ENCODE results near the gene PIGU.

DNA sequence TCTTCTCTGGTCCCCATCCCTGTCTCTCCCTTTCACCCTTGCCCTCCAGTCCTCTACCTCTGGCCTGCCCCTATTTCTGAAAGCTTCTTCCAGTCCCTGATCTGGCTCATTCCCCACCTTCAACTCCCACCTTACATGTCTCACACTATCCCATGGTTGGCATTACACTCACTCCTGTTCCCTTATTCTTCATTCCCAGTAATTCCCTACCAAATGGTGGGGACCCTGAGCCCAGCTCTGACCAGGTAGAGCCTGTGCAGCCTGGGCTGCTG lies 33.6 kb upstream of the PIGU start:
- TF ChIP-seq, protein P1, sequence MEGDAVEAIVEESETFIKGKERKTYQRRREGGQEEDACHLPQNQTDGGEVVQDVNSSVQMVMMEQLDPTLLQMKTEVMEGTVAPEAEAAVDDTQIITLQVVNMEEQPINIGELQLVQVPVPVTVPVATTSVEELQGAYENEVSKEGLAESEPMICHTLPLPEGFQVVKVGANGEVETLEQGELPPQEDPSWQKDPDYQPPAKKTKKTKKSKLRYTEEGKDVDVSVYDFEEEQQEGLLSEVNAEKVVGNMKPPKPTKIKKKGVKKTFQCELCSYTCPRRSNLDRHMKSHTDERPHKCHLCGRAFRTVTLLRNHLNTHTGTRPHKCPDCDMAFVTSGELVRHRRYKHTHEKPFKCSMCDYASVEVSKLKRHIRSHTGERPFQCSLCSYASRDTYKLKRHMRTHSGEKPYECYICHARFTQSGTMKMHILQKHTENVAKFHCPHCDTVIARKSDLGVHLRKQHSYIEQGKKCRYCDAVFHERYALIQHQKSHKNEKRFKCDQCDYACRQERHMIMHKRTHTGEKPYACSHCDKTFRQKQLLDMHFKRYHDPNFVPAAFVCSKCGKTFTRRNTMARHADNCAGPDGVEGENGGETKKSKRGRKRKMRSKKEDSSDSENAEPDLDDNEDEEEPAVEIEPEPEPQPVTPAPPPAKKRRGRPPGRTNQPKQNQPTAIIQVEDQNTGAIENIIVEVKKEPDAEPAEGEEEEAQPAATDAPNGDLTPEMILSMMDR (IDR thresholded peaks at IDR 0.05) = no peak
- TF ChIP-seq EZH2phosphoT487 (IDR thresholded peaks at IDR 0.05; ENCODE audit: borderline replicate concordance, low read depth) (no peak), TAF1 (IDR thresholded peaks at IDR 0.05; ENCODE audit: borderline replicate concordance, low read depth, low read length) (no peak), TEAD4 (IDR thresholded peaks at IDR 0.05; ENCODE audit: borderline replicate concordance, insufficient read depth) (no peak), FOXM1 (IDR thresholded peaks at IDR 0.05; ENCODE audit: low read depth) (no peak), RAD21 (IDR thresholded peaks at IDR 0.05; ENCODE audit: low read length) (no peak), SMC3 (IDR thresholded peaks at IDR 0.05; ENCODE audit: low read depth, low read length) (no peak), GABPA (IDR thresholded peaks at IDR 0.05; ENCODE audit: low read depth) (no peak), SIN3A (IDR thresholded peaks at IDR 0.05; ENCODE audit: borderline replicate concordance, low read depth, low read length) (no peak)
- TF ChIP-seq, protein P2, sequence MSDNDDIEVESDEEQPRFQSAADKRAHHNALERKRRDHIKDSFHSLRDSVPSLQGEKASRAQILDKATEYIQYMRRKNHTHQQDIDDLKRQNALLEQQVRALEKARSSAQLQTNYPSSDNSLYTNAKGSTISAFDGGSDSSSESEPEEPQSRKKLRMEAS (IDR thresholded peaks at IDR 0.05; ENCODE audit: low read depth) = no peak
- TF ChIP-seq, protein P3, sequence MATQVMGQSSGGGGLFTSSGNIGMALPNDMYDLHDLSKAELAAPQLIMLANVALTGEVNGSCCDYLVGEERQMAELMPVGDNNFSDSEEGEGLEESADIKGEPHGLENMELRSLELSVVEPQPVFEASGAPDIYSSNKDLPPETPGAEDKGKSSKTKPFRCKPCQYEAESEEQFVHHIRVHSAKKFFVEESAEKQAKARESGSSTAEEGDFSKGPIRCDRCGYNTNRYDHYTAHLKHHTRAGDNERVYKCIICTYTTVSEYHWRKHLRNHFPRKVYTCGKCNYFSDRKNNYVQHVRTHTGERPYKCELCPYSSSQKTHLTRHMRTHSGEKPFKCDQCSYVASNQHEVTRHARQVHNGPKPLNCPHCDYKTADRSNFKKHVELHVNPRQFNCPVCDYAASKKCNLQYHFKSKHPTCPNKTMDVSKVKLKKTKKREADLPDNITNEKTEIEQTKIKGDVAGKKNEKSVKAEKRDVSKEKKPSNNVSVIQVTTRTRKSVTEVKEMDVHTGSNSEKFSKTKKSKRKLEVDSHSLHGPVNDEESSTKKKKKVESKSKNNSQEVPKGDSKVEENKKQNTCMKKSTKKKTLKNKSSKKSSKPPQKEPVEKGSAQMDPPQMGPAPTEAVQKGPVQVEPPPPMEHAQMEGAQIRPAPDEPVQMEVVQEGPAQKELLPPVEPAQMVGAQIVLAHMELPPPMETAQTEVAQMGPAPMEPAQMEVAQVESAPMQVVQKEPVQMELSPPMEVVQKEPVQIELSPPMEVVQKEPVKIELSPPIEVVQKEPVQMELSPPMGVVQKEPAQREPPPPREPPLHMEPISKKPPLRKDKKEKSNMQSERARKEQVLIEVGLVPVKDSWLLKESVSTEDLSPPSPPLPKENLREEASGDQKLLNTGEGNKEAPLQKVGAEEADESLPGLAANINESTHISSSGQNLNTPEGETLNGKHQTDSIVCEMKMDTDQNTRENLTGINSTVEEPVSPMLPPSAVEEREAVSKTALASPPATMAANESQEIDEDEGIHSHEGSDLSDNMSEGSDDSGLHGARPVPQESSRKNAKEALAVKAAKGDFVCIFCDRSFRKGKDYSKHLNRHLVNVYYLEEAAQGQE (IDR thresholded peaks at IDR 0.05; ENCODE audit: low read depth, low read length) = no peak
- TF ChIP-seq, protein P4, sequence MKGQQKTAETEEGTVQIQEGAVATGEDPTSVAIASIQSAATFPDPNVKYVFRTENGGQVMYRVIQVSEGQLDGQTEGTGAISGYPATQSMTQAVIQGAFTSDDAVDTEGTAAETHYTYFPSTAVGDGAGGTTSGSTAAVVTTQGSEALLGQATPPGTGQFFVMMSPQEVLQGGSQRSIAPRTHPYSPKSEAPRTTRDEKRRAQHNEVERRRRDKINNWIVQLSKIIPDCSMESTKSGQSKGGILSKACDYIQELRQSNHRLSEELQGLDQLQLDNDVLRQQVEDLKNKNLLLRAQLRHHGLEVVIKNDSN (IDR thresholded peaks at IDR 0.05; ENCODE audit: borderline replicate concordance, low read depth) = no peak
